Esophagus muscularis mucosa (tissue), 3 donors: ENCODE measurements around the gene ATXN10.

Experiments
- POLR2AphosphoS5 ChIP-seq, 2 donors: sonication (generic); formaldehyde crosslinking; IDR thresholded peaks; one replicate each; pipeline ENCODE4 v1.6.1; 2017; ENCODE audit warnings: antibody characterized with exemption in 2 of 2
- TF ChIP-seq, protein P1 (sequence below), 3 experiments: fragments of 200-600 bp in 2 of 3; fragments of 450-650 bp in 1 of 3; sonication (generic) in 2 of 3; IDR thresholded peaks; one replicate each; pipeline ENCODE4 v1.5.1; 2017 to 2019; ENCODE audit warnings: antibody characterized with exemption in 3 of 3, mild to moderate bottlenecking in 2 of 3, moderate library complexity in 1 of 3

DNA sequence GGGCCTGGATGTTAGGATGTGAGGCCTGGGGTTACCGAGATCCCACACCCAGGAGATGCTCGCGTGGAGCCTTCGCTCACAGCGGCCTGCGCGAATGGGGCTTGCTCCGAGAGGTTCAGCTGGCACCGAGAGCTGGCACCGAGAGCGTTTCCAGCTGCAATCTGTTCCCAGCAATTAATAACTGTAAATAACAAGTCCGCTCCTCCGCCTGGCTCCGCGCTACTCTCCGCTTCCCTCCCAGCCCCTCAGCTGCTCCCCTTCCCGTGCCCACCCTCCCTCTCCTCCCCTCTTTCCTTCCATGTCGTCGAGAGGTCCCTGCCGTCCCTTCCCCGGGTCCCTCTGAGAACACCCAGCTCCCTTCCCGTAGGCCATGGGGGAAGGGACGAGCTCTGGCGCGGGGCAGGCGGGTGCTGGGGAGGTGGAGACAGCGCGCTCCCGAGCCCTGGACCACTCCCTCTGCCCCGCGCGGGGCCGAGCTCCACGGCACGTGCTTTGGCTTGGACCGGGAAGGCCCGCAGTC, 194.6 kb downstream of the ATXN10 start:
- TF ChIP-seq, protein P1, sequence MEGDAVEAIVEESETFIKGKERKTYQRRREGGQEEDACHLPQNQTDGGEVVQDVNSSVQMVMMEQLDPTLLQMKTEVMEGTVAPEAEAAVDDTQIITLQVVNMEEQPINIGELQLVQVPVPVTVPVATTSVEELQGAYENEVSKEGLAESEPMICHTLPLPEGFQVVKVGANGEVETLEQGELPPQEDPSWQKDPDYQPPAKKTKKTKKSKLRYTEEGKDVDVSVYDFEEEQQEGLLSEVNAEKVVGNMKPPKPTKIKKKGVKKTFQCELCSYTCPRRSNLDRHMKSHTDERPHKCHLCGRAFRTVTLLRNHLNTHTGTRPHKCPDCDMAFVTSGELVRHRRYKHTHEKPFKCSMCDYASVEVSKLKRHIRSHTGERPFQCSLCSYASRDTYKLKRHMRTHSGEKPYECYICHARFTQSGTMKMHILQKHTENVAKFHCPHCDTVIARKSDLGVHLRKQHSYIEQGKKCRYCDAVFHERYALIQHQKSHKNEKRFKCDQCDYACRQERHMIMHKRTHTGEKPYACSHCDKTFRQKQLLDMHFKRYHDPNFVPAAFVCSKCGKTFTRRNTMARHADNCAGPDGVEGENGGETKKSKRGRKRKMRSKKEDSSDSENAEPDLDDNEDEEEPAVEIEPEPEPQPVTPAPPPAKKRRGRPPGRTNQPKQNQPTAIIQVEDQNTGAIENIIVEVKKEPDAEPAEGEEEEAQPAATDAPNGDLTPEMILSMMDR (IDR thresholded peaks at IDR 0.05): no peak
- TF ChIP-seq POLR2AphosphoS5 (IDR thresholded peaks at IDR 0.05): no peak
